ENCODE measurements around the gene SAFB. TPM values are rescaled to one million over a fixed set of nuclear protein-coding genes. Genes with fewer than 3 reads are reported as not detected.

The SAFB gene
- total RNA-seq, 2 donors from 2014 or later: 130 to 153 TPM

DNA sequence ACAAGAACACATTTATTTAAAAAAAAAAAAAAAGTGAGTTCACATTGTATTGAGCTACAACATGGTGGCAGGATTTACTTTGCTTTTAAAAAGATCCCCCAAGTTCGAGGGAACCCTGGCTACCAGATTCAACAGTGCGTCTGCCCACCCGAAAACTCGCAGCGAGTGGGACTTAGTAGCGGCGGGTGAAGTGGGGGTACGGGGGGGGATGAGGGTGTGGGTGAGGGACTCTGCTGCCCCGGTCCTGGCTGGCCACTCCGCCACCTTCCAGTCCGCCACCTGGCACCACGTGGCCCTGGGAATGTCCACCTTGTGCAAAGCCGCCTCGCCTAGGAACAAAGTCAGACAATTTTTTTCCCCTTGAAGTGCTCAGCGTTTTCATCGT is 35.8 kb upstream of the SAFB start:
- no peak overlapping the region for H3K4me3 Mint-ChIP-seq
- peaks cover 45% of the 10 kb centered on the region for H3K36me3 Mint-ChIP-seq (ENCODE audit: low read depth)
- Histone ChIP-seq H3K4me3 (ENCODE audit: low read length) (no peak overlapping the region), H3K36me3 (ENCODE audit: control insufficient read depth, insufficient read depth, low read length) (peaks cover 42% of the 10 kb centered on the region), H3K9me3 (ENCODE audit: control insufficient read depth, low read length) (no peaks in the 10 kb centered on the region), H3K4me1 (ENCODE audit: control insufficient read depth, insufficient read depth, low read length) (peaks cover 13% of the 10 kb centered on the region), H3K9ac (ENCODE audit: extremely low read depth, low read length, poor library complexity, severe bottlenecking) (no peak overlapping the region), H3K27me3 (ENCODE audit: control insufficient read depth, insufficient read depth, low read length, poor library complexity, severe bottlenecking) (no peaks in the 10 kb centered on the region), H3K27ac (ENCODE audit: low read depth, low read length) (no peak overlapping the region)
- no peak overlapping the region for H3K27ac Mint-ChIP-seq
- no peak for DNase-seq
- no peaks in the 10 kb centered on the region for H3K27me3 Mint-ChIP-seq (ENCODE audit: insufficient read depth)
- WGBS, 2 experiments (ENCODE audit: insufficient coverage in 1 of 2, insufficient read length in 1 of 2): 94 to 96% methylated on average over 14 to 15 of the region's 16 CpGs
- peaks cover 27% of the 10 kb centered on the region for H3K4me1 Mint-ChIP-seq
- no peak for TF ChIP-seq CTCF (conservative IDR thresholded peaks at IDR 0.05)
- H3K9me3 Mint-ChIP-seq: no peaks in the 10 kb centered on the region

DNA sequence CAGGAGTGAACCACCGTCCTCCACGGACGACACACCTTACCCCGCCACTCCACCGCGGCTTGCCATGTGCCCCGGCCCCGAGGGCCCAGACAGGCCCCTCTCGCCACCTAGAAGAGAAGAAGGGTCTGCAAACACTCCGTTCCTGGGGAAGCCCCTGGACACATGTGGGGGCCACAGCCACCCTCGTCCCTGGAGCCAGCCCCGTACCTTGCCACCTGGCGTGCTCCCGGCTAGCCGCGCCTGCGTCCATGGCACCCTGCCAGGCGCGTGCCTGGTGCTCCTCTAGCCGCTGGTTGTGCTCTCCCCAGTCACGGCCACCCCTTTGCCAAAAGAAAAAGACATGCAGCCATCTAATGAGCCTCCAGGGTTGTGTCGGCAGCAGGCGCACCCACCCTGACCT is 35.2 kb upstream of the SAFB start:
- H3K27me3 ChIP-seq (ENCODE audit: control insufficient read depth, insufficient read depth, low read length, poor library complexity, severe bottlenecking): no peaks in the 10 kb centered on the region
- WGBS, 2 experiments (ENCODE audit: insufficient coverage in 1 of 2, insufficient read length in 1 of 2): 96 to 97% methylated on average over 13 to 23 of the region's 23 CpGs
- no peaks in the 10 kb centered on the region for H3K9me3 Mint-ChIP-seq
- H3K9me3 ChIP-seq (ENCODE audit: control insufficient read depth, low read length): no peaks in the 10 kb centered on the region
- H3K4me3 Mint-ChIP-seq: no peak overlapping the region
- H3K27ac Mint-ChIP-seq: no peak overlapping the region
- H3K36me3 ChIP-seq (ENCODE audit: control insufficient read depth, insufficient read depth, low read length): peaks cover 48% of the 10 kb centered on the region
- no peaks in the 10 kb centered on the region for H3K27me3 Mint-ChIP-seq (ENCODE audit: insufficient read depth)
- peaks cover 51% of the 10 kb centered on the region for H3K36me3 Mint-ChIP-seq (ENCODE audit: low read depth)
- TF ChIP-seq CTCF (conservative IDR thresholded peaks at IDR 0.05): no peak
- no peak overlapping the region for H3K9ac ChIP-seq (ENCODE audit: extremely low read depth, low read length, poor library complexity, severe bottlenecking)
- peaks cover 13% of the 10 kb centered on the region for H3K4me1 ChIP-seq (ENCODE audit: control insufficient read depth, insufficient read depth, low read length)
- no peak overlapping the region for H3K27ac ChIP-seq (ENCODE audit: low read depth, low read length)
- no peak overlapping the region for H3K4me3 ChIP-seq (ENCODE audit: low read length)
- DNase-seq: no peak
- peaks cover 26% of the 10 kb centered on the region for H3K4me1 Mint-ChIP-seq

- H3K9me3 Mint-ChIP-seq: no peaks in the 10 kb centered on the region
Measured at GRCh38 chr19:5588441-5588840, 34.4 kb upstream of the SAFB start.

More at GRCh38 chr19:5588441-5588840, 34.4 kb upstream of the SAFB start:
- H3K4me3 Mint-ChIP-seq: no peak overlapping the region
- H3K4me1 Mint-ChIP-seq: peaks cover 26% of the 10 kb centered on the region
- H3K36me3 ChIP-seq (ENCODE audit: control insufficient read depth, insufficient read depth, low read length): peaks cover 55% of the 10 kb centered on the region
- TF ChIP-seq CTCF (conservative IDR thresholded peaks at IDR 0.05): no peak
- H3K4me1 ChIP-seq (ENCODE audit: control insufficient read depth, insufficient read depth, low read length): peaks cover 13% of the 10 kb centered on the region
- WGBS, 2 experiments (ENCODE audit: insufficient coverage in 1 of 2, insufficient read length in 1 of 2): 94% methylated on average over 10 of the region's 10 CpGs
- H3K4me3 ChIP-seq (ENCODE audit: low read length): no peak overlapping the region
- H3K9me3 ChIP-seq (ENCODE audit: control insufficient read depth, low read length): no peaks in the 10 kb centered on the region
- H3K27ac ChIP-seq (ENCODE audit: low read depth, low read length): no peak overlapping the region
- no peak for DNase-seq
- peaks cover 54% of the 10 kb centered on the region for H3K36me3 Mint-ChIP-seq (ENCODE audit: low read depth)
- H3K27ac Mint-ChIP-seq: no peak overlapping the region
- H3K9ac ChIP-seq (ENCODE audit: extremely low read depth, low read length, poor library complexity, severe bottlenecking): no peak overlapping the region
- no peaks in the 10 kb centered on the region for H3K27me3 ChIP-seq (ENCODE audit: control insufficient read depth, insufficient read depth, low read length, poor library complexity, severe bottlenecking)
- H3K27me3 Mint-ChIP-seq (ENCODE audit: insufficient read depth): no peaks in the 10 kb centered on the region
